Endothelial cell of umbilical vein (primary cell): ENCODE results near the gene SLC13A1. TPM values are rescaled to one million over a fixed set of nuclear protein-coding genes. Genes with fewer than 3 reads are reported as not detected.

ENCODE experiments used
- BruUV-seq: library from RNA; stranded (reverse); fragments of 400-500 nt; replicated peaks from 2 replicates; lab custom pipeline; 2021; lab: Mats Ljungman, UMichigan
- CTCF ChIA-PET: fragments of 300-600, 350-600 bp; sonication (Branson Sonifier 250); formaldehyde crosslinking; loops from one replicate; lab custom pipeline; 2021; ENCODE audit warnings: antibody characterized with exemption, inconsistent platforms; lab: Charles Lee
- POLR2A ChIA-PET: fragments of 300-600, 350-600 bp; sonication (Branson Sonifier 250); formaldehyde crosslinking; loops from one replicate; lab custom pipeline; 2021; ENCODE audit warnings: antibody characterized with exemption, inconsistent platforms; lab: Charles Lee
- DNase-seq: peaks from one replicate; pipeline ENCODE4 v3.0.0-alpha.2; 2011; ENCODE audit warnings: low read depth, low spot score
- FAIRE-seq: peaks from 2 replicates; lab custom pipeline; 2011; peaks lifted over from hg19 to GRCh38; lab: Jason Lieb, UNC
- H2AFZ ChIP-seq: 2 replicates; pipeline ENCODE4 v1.6.0; 2012; ENCODE audit warnings: low read depth, low read length, control low read depth, inconsistent platforms
- H3K27ac ChIP-seq: 2 replicates; pipeline ENCODE4 v1.5.1; 2011; ENCODE audit warnings: low read depth, mild to moderate bottlenecking, control low read depth, low read length, moderate library complexity; ENCODE audit not compliant: insufficient read depth
- H3K27me3 ChIP-seq, 2 experiments: 2 replicates each; pipeline versions ENCODE4 v1.6.0 to v1.6.1; 2011; ENCODE audit warnings: low read length in 2 of 2, mixed read lengths in 1 of 2; ENCODE audit not compliant: control insufficient read depth in 2 of 2, insufficient read depth in 2 of 2
- H3K36me3 ChIP-seq, 2 experiments: 2 replicates in 1 of 2; 3 replicates in 1 of 2; pipeline ENCODE4 v1.5.1; 2011; ENCODE audit warnings: low read length in 2 of 2, mild to moderate bottlenecking in 1 of 2, moderate library complexity in 1 of 2; ENCODE audit not compliant: control insufficient read depth in 2 of 2, insufficient read depth in 2 of 2; ENCODE audit errors: extremely low read depth in 1 of 2
- H3K4me1 ChIP-seq: 3 replicates; pipeline ENCODE4 v1.5.1; 2011; ENCODE audit warnings: mild to moderate bottlenecking, low read length; ENCODE audit not compliant: control insufficient read depth, insufficient read depth; ENCODE audit errors: extremely low read depth
- H3K4me2 ChIP-seq: 2 replicates; pipeline ENCODE4 v1.6.1; 2011; ENCODE audit warnings: low read length, control low read depth, mixed read lengths; ENCODE audit not compliant: insufficient read depth
- H3K4me3 ChIP-seq, 3 experiments: fragments of 200-600 bp in 1 of 3; sonication (generic), shearing (Covaris generic) in 1 of 3; replicated peaks in 1 of 3; 2 replicates each; pipeline ENCODE4 v1.5.1; 2011 to 2016; ENCODE audit warnings: control low read depth in 3 of 3, low read length in 3 of 3, mild to moderate bottlenecking in 2 of 3, inconsistent platforms in 1 of 3, low read depth in 1 of 3, moderate library complexity in 1 of 3; ENCODE audit not compliant: insufficient read depth in 1 of 3
- H3K79me2 ChIP-seq: 2 replicates; pipeline ENCODE4 v1.6.0; 2012; ENCODE audit warnings: low read length, inconsistent platforms; ENCODE audit not compliant: control insufficient read depth, insufficient read depth
- H3K9ac ChIP-seq: replicated peaks from 2 replicates; pipeline ENCODE3; 2011; ENCODE audit warnings: low read length, control low read depth; ENCODE audit not compliant: insufficient read depth; ENCODE audit errors: extremely low read depth
- H3K9me1 ChIP-seq: replicated peaks from 3 replicates; pipeline ENCODE4 v1.6.0; 2011; ENCODE audit warnings: mild to moderate bottlenecking, low read length; ENCODE audit not compliant: control insufficient read depth, insufficient read depth; ENCODE audit errors: extremely low read depth
- H3K9me3 ChIP-seq: replicated peaks from 2 replicates; pipeline ENCODE4 v1.5.1; 2012; ENCODE audit warnings: low read length, inconsistent platforms; ENCODE audit not compliant: control insufficient read depth, insufficient read depth
- H4K20me1 ChIP-seq: replicated peaks from 2 replicates; pipeline ENCODE3; 2011; ENCODE audit warnings: mild to moderate bottlenecking, low read length; ENCODE audit not compliant: control insufficient read depth, insufficient read depth; ENCODE audit errors: extremely low read depth
- FOS ChIP-seq: IDR thresholded peaks from 2 replicates; pipeline ENCODE4 v1.6.1; 2011; ENCODE audit warnings: mild to moderate bottlenecking, low read length, moderate library complexity, borderline replicate concordance; ENCODE audit not compliant: insufficient read depth
- GATA2 ChIP-seq: IDR thresholded peaks from 2 replicates; pipeline ENCODE4 v1.7.0; 2011; ENCODE audit warnings: low read depth, mild to moderate bottlenecking, moderate library complexity, mixed read lengths, low read length; ENCODE audit not compliant: insufficient read length, insufficient read depth
- JUN ChIP-seq: IDR thresholded peaks from 2 replicates; pipeline ENCODE4 v1.6.1; 2011; ENCODE audit warnings: borderline replicate concordance, low read depth; ENCODE audit not compliant: insufficient read length, insufficient read depth
- MYC ChIP-seq: IDR thresholded peaks from one replicate; pipeline ENCODE4 v1.6.1; 2011; ENCODE audit warnings: mild to moderate bottlenecking, low read depth, low read length
- dilution Hi-C: fragments of 300-500 bp; cut with MboI; formaldehyde crosslinking; loops from one replicate; pipeline ENCODE4 v1.15.0; 2019; ENCODE audit warnings: low sequenced_read_pairs; ENCODE audit not compliant: extremely low pct_ligation_motif_present
- intact Hi-C: fragments of 100-400 bp; cut with micrococcal nuclease; formaldehyde crosslinking; loops from one replicate; pipeline ENCODE4 v1.10.0; 2022
- polyA plus RNA-seq, 4 experiments: library from polyadenylated mRNA; depleted of rRNA in 3 of 4; stranded (reverse) in 3 of 4; unstranded in 1 of 4; fragments of >200 nt; gene quantifications; 2 replicates each; pipeline versions ENCODE4 v1.2.1 to v1.2.3, GENCODE V29; 2011 to 2012; ENCODE audit warnings: missing spikeins in 1 of 4
- total RNA-seq: library from RNA; stranded (reverse); gene quantifications from 2 replicates; pipeline ENCODE4 v1.2.3, GENCODE V29; 2021
- TF ChIP-seq, protein P1 (sequence below): IDR thresholded peaks from 2 replicates; pipeline ENCODE4 v1.6.1; 2011; ENCODE audit not compliant: insufficient read depth, insufficient read length

Gene SLC13A1
- total and polyA plus RNA-seq, 2 donors (not counting 3 experiments of a cell fraction or from before 2014, with no cell fraction given): not detected

- POLR2A ChIA-PET: no interaction called here
- Histone ChIP-seq H3K4me2 (no peak overlapping the region), H3K4me3 (no peak overlapping the region), H3K27ac (no peak overlapping the region), H3K4me1 (no peaks in the 10 kb centered on the region), H4K20me1 (no peaks in the 10 kb centered on the region), H3K9me1 (no peaks in the 10 kb centered on the region), H3K9ac (no peak overlapping the region), H3K27me3 (no peaks in the 10 kb centered on the region), H3K9me3 (no peaks in the 10 kb centered on the region), H3K79me2 (no peaks in the 10 kb centered on the region), H2AFZ (peak overlapping the region; percentile 4), H3K36me3 (no peaks in the 10 kb centered on the region)
- intact Hi-C loops: no loop called here
- no TSS peak for BruUV-seq
- dilution Hi-C loops: no loop called here
- DNase-seq: no peak
- TF ChIP-seq GATA2: peak; percentile 84
- peak; percentile 9 for TF ChIP-seq FOS
- TF ChIP-seq MYC: no peak
- TF ChIP-seq, protein P1, sequence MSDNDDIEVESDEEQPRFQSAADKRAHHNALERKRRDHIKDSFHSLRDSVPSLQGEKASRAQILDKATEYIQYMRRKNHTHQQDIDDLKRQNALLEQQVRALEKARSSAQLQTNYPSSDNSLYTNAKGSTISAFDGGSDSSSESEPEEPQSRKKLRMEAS: no peak
- no peak for FAIRE-seq
- CTCF ChIA-PET: interaction anchor here (2.2 kb wide), 1 partner anchor 163 kb away, joined by 6 read pairs; no protein-coding TSS in a partner anchor
Measured at GRCh38 chr7:123204206-123204835, 4.6 kb upstream of the SLC13A1 start.

DNA sequence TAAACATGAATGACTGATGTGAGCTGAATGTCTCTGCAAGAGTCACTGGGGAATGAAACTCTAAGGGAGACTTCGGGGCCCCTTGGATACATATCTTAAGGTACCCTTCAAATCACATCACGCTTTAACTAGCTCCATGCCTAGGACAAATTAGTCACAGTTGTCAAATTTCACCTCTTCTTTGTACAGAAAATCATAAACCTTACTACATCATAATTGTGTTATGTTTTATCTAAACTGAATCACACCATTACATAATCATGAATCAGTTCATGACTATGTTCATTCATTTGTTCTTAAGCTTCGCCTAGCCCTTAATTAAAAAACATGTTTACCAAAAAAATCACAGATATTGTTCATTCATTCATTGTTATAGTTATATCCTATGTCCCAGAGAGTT lies 2.1 kb upstream of the SLC13A1 start:
- ChIA-PET CTCF (no interaction called here), POLR2A (no interaction called here)
- peak; percentile 26 for TF ChIP-seq FOS
- no peak for TF ChIP-seq MYC
- no peak for TF ChIP-seq JUN
- Histone ChIP-seq H3K9me1 (no peaks in the 10 kb centered on the region), H3K4me3 (no peak overlapping the region), H3K79me2 (no peaks in the 10 kb centered on the region), H3K36me3 (no peaks in the 10 kb centered on the region), H4K20me1 (no peaks in the 10 kb centered on the region), H3K9ac (no peak overlapping the region), H3K27ac (no peak overlapping the region), H3K27me3 (no peaks in the 10 kb centered on the region), H3K4me2 (no peak overlapping the region), H3K9me3 (no peaks in the 10 kb centered on the region), H3K4me1 (no peaks in the 10 kb centered on the region), H2AFZ (no peak overlapping the region)
- no peak for FAIRE-seq
- BruUV-seq: no TSS peak
- dilution Hi-C loops (no loop called here), intact Hi-C loops (no loop called here)
- no peak for DNase-seq
